ENCODE data around the gene CORO2B. TPM values are rescaled to one million over a fixed set of nuclear protein-coding genes. Genes with fewer than 3 reads are reported as not detected.

The CORO2B gene
- total RNA-seq, 1 donor = 0.10 TPM

GRCh38 chr15:68655686-68656437 is 77.1 kb downstream of the CORO2B start:
- no peak overlapping the region for H3K4me3 ChIP-seq (ENCODE audit: low read length)
- H3K27me3 ChIP-seq (ENCODE audit: insufficient read depth, low read length) = no peaks in the 10 kb centered on the region
- H3K9me3 ChIP-seq (ENCODE audit: low read depth, low read length) = no peaks in the 10 kb centered on the region
- no peaks in the 10 kb centered on the region for H3K4me1 ChIP-seq (ENCODE audit: insufficient read depth, low read length)

DNA sequence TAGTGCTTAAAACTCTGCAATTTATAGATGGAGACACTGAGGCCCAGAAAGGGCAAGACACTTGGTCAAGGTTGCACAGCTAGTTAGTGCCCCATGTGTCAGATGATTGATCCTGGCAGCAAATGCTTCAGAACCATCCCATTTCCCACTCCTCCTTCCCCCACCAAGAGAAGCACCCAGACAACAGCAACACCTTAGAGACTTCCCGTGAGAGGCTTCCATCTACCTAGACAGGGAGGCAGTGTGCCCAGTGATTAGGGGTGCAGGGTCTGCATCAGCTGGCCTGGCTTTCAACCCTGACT is 77.6 kb downstream of the CORO2B start:
- Histone ChIP-seq H3K4me3 (ENCODE audit: low read length) (no peak overlapping the region), H3K27me3 (ENCODE audit: insufficient read depth, low read length) (no peaks in the 10 kb centered on the region), H3K9me3 (ENCODE audit: low read depth, low read length) (no peaks in the 10 kb centered on the region), H3K4me1 (ENCODE audit: insufficient read depth, low read length) (no peaks in the 10 kb centered on the region)

DNA sequence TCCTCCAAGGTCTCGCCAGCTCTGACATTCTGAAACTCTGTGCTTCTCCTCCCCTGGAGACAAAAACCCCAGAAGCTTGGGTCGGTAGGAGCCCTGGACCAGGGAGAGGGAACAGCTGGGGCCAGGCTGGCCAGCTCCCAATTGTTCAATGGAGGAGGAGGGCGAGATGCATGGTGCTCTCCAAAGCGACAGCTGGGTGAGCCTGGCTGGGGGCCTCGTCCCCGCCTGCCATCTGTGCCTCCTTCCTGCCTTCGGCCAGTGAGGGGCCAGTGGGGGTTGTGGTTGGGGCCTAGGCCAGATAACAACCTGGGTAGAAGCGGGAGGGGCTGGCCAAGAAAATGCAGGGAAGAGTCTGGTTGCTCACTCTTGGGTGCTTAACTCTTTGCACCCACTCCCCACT is 79.4 kb downstream of the CORO2B start:
- H3K4me3 ChIP-seq (ENCODE audit: low read length) = no peak overlapping the region
- no peaks in the 10 kb centered on the region for H3K4me1 ChIP-seq (ENCODE audit: insufficient read depth, low read length)
- H3K9me3 ChIP-seq (ENCODE audit: low read depth, low read length) = no peaks in the 10 kb centered on the region
- H3K27me3 ChIP-seq (ENCODE audit: insufficient read depth, low read length) = no peaks in the 10 kb centered on the region

GRCh38 chr15:68658641-68659358 is 80.0 kb downstream of the CORO2B start:
- Histone ChIP-seq H3K9me3 (ENCODE audit: low read depth, low read length) (no peaks in the 10 kb centered on the region), H3K4me1 (ENCODE audit: insufficient read depth, low read length) (no peaks in the 10 kb centered on the region), H3K27me3 (ENCODE audit: insufficient read depth, low read length) (no peaks in the 10 kb centered on the region), H3K4me3 (ENCODE audit: low read length) (no peak overlapping the region)

DNA sequence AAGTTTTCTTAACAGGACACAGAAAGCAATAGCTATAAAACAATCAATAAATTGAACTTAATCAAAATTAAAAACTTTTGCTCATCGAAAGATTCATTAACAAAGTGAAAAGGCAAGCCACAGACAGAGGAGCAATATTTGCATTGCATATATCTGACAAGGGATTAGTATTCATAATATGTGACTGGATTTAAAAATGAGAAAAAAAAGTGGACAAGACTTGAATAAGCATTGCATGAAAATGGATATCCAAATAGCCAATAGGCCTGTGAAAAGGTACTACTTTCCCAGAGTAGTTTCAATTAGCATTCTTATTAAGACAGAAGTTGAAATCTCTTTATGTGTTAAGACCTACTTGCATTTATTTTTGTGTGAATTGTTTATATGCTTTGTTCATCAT is 84.7 kb downstream of the CORO2B start:
- Histone ChIP-seq H3K27me3 (ENCODE audit: insufficient read depth, low read length) (no peaks in the 10 kb centered on the region), H3K4me1 (ENCODE audit: insufficient read depth, low read length) (peaks cover 6% of the 10 kb centered on the region), H3K9me3 (ENCODE audit: low read depth, low read length) (no peaks in the 10 kb centered on the region), H3K4me3 (ENCODE audit: low read length) (no peak overlapping the region)

DNA sequence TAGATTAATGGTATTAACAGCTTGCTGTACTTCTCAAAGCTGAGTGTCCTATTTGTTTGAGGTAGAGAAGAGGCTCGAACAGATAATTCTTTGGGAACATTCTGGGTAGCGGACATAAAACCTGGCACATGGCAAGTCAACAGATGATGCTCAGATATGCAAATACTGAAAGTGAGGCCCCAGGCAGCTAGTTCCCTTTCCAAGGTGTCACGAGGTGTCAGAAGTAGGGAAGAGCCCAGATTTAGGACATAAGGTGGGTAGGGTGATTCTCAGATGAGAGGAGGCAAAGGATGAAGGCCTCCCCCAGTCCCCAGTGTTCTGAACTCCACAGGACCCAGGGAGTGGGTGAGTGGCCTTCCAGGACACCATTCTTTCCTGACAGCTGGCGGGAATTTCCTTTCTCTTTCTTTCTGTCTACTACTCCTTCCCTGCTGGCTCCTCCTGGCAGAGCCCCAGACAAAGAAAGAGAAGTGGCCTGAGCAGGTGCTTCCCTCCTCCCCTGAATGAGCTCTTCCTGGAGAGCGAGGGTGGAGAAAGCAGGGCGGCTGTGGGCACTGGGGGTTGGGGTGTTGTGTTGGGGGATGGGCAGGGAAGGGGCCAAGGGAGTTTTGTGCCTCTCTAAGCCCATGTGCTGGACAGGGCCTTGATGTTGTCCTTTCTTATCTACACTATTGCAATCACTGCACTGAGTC is 87.5 kb downstream of the CORO2B start:
- no peaks in the 10 kb centered on the region for H3K9me3 ChIP-seq (ENCODE audit: low read depth, low read length)
- peaks cover 6% of the 10 kb centered on the region for H3K4me1 ChIP-seq (ENCODE audit: insufficient read depth, low read length)
- H3K4me3 ChIP-seq (ENCODE audit: low read length) = no peak overlapping the region
- no peaks in the 10 kb centered on the region for H3K27me3 ChIP-seq (ENCODE audit: insufficient read depth, low read length)

DNA sequence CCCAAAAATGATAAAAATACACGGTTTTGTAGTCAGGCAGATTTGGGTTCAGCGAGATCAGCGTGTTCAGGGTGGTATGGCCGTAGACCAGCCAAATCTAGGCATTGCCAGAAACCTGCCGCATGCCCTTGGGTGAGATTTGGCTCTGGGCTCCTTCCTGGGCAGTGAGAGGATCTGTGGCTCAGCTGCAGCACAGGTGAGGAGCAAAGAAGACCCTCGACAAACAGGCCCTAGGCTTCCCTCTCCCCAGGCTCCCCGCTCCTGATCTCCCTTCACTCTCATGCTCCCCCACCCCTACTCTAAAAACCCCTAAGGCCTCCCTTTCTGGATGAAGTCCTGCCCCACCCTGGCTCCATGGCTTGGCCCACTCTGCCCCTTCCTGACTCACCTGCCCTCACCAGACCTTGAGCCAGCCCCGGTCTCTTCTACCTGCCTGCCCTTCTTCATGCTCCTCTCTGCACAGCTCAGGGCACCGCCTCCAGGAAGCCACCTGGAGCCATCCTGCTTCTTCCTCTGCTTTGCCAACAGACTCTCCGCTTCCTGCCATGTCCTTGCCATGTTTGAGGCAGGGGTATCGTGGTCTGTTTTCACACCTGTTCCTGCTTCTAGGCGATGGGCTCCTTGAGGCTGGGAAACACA is 88.1 kb downstream of the CORO2B start:
- H3K27me3 ChIP-seq (ENCODE audit: insufficient read depth, low read length) = no peaks in the 10 kb centered on the region
- no peak overlapping the region for H3K4me3 ChIP-seq (ENCODE audit: low read length)
- H3K9me3 ChIP-seq (ENCODE audit: low read depth, low read length) = no peaks in the 10 kb centered on the region
- peaks cover 6% of the 10 kb centered on the region for H3K4me1 ChIP-seq (ENCODE audit: insufficient read depth, low read length)

GRCh38 chr15:68667800-68668625 is 89.2 kb downstream of the CORO2B start:
- peaks cover 6% of the 10 kb centered on the region for H3K4me1 ChIP-seq (ENCODE audit: insufficient read depth, low read length)
- H3K27me3 ChIP-seq (ENCODE audit: insufficient read depth, low read length) = no peaks in the 10 kb centered on the region
- no peak overlapping the region for H3K4me3 ChIP-seq (ENCODE audit: low read length)
- H3K9me3 ChIP-seq (ENCODE audit: low read depth, low read length) = no peaks in the 10 kb centered on the region

GRCh38 chr15:68668926-68669600 is 90.3 kb downstream of the CORO2B start:
- Histone ChIP-seq H3K4me1 (ENCODE audit: insufficient read depth, low read length) (peaks cover 11% of the 10 kb centered on the region), H3K27me3 (ENCODE audit: insufficient read depth, low read length) (no peaks in the 10 kb centered on the region), H3K9me3 (ENCODE audit: low read depth, low read length) (no peaks in the 10 kb centered on the region), H3K4me3 (ENCODE audit: low read length) (no peak overlapping the region)

- no peak overlapping the region for H3K4me3 ChIP-seq (ENCODE audit: low read length)
- no peaks in the 10 kb centered on the region for H3K27me3 ChIP-seq (ENCODE audit: insufficient read depth, low read length)
- no peaks in the 10 kb centered on the region for H3K9me3 ChIP-seq (ENCODE audit: low read depth, low read length)
- peaks cover 23% of the 10 kb centered on the region for H3K4me1 ChIP-seq (ENCODE audit: insufficient read depth, low read length)
Observed at GRCh38 chr15:68672251-68672650, 93.5 kb downstream of the CORO2B start.

GRCh38 chr15:68672781-68673205 is 94.0 kb downstream of the CORO2B start:
- Histone ChIP-seq H3K27me3 (ENCODE audit: insufficient read depth, low read length) (no peaks in the 10 kb centered on the region), H3K9me3 (ENCODE audit: low read depth, low read length) (no peaks in the 10 kb centered on the region), H3K4me1 (ENCODE audit: insufficient read depth, low read length) (peaks cover 23% of the 10 kb centered on the region), H3K4me3 (ENCODE audit: low read length) (no peak overlapping the region)

- H3K4me3 ChIP-seq (ENCODE audit: low read length) = no peak overlapping the region
- peaks cover 23% of the 10 kb centered on the region for H3K4me1 ChIP-seq (ENCODE audit: insufficient read depth, low read length)
- H3K9me3 ChIP-seq (ENCODE audit: low read depth, low read length) = no peaks in the 10 kb centered on the region
- H3K27me3 ChIP-seq (ENCODE audit: insufficient read depth, low read length) = no peaks in the 10 kb centered on the region
Observed at GRCh38 chr15:68674975-68675374, 96.2 kb downstream of the CORO2B start.

- H3K4me3 ChIP-seq (ENCODE audit: low read length) = no peak overlapping the region
- no peaks in the 10 kb centered on the region for H3K9me3 ChIP-seq (ENCODE audit: low read depth, low read length)
- peaks cover 23% of the 10 kb centered on the region for H3K4me1 ChIP-seq (ENCODE audit: insufficient read depth, low read length)
- no peaks in the 10 kb centered on the region for H3K27me3 ChIP-seq (ENCODE audit: insufficient read depth, low read length)
Observed at GRCh38 chr15:68676011-68676605, 97.3 kb downstream of the CORO2B start.

DNA sequence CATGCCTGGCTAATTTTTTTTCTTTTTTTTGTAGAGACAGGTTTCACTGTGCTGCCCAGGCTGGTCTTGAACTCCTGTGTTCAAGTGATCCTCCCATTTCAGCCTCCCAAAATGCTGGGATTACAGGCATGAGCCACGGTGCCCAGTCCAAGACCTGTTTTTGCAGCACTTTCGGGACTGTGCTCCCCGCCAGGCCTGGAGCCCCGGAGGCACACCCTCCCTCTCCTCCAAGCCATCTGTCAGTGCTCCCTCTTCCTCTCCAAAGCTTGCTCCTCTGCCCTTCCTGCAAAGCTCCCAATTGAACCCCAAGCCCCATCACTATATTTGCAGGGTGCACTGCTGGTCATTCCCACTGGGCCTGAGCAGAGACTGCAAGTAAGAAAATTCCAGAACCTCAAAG is 98.1 kb downstream of the CORO2B start:
- peaks cover 23% of the 10 kb centered on the region for H3K4me1 ChIP-seq (ENCODE audit: insufficient read depth, low read length)
- no peaks in the 10 kb centered on the region for H3K27me3 ChIP-seq (ENCODE audit: insufficient read depth, low read length)
- H3K9me3 ChIP-seq (ENCODE audit: low read depth, low read length) = no peaks in the 10 kb centered on the region
- no peak overlapping the region for H3K4me3 ChIP-seq (ENCODE audit: low read length)

Measured in mononuclear cell (primary cell).